GM21367 (cell line): ENCODE measurements around the gene CLK3.
"Not testable (repeated sequence)": the region's sequence is repeated elsewhere in the genome, so short reads cannot be mapped to it uniquely, and the experiment has no call there.

Experiments
- ATAC-seq: cut with Tn5 transposase; IDR thresholded peaks from one replicate; pipeline ENCODE4 v1.9.1; 2021; ENCODE audit not compliant: unreplicated experiment

The CLK3 gene

DNA sequence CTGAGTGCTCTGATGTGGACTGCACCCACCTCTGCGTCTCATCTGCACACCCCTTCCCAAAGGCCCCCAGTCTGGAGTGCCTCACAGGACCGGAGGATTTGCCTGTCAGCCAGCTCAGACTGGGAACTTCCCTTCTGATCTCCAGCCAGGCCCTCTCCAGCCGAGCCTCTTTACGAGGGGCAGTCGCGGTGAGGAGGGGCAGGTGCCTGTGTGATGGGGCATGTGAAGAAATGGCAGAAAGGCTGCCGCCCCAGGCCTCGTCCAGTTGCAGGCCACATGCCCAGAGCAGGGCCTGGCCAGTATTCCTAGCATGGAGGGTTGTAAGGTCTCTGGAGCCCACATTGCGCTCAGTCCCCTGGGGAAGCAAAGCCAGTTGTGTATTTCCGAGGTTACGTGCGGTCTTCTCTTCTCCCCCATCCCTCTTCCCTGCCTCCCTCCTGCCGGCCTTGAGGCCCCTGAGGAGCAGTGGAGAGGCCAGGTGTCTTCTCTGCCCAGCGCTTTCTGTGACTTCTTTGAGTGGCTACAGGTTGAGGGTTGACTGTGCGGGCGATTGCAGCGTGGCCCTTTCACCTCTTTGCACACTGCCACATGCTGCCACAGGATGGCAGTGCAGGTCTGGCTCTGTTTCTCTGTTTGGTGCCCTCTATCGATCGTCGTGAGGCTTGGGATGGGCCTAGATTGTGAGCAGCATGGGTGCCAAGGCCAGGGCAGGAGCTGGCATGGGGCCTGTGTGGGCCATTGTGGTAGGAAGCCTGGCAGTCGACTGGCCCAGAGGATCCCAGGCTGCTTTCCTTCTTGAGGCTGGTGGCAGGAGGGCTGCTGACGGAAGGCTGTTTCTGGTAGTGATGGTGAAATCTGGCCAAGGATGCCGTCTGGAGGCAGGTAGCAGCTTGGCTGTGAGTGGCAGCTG is 5.3 kb downstream of the CLK3 start:
- ATAC-seq = no peak

DNA sequence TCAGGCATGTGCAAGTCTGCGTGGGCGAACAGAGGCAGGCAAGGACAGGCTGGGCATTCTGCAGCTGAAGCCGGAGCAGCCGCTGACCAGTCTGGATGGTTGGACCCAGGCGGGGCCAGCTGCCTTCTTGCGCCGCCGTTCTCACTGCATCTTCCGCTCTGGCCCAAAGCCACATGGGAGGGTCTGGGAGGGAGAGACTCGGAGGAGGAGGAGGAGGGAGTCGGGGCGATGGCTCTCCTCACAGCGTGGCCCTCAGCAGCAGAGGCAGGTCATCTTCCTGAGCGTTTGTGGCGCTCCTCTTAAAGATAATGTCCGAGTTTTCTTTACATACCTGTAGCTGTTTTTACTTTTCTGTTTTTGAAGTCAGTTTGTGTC is 5.9 kb downstream of the CLK3 start:
- ATAC-seq = no peak

DNA sequence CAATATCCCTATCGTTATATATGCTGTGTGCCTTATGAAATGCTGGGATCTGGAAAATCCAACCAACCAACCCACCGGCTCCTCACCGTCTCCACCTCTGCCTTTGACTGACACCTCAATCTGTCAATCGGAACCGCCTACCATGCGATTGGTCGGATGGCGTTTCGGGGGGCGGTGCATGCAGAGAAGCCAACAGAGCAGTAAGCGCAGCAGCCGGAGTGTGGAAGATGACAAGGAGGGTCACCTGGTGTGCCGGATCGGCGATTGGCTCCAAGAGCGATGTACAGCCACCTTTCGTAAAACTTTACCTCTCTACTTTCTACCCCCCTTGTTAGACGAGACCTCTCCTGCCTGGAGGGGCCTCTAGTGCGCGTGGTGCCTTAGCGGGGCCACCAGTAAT is 6.3 kb downstream of the CLK3 start:
- no peak for ATAC-seq

DNA sequence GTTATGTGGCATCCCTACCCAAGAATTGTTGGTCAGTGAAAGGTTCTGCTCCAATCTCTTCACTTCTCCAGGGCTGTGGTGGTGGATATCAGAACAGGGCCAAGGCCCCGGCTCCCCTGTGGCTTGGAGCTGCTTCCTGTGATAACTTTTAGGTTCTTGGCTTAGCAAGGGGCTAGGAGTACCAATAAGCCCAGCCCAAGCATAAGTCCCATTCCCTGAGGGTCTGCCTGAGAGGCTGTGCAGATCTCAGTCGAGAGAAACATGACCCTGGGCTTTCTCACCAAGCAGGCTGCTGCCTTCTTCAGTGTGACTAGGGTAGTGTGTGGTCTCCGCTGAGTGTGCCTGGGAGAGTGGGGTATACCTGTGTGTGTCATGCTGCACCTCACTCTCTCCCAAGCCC is 7.1 kb downstream of the CLK3 start:
- no peak for ATAC-seq

DNA sequence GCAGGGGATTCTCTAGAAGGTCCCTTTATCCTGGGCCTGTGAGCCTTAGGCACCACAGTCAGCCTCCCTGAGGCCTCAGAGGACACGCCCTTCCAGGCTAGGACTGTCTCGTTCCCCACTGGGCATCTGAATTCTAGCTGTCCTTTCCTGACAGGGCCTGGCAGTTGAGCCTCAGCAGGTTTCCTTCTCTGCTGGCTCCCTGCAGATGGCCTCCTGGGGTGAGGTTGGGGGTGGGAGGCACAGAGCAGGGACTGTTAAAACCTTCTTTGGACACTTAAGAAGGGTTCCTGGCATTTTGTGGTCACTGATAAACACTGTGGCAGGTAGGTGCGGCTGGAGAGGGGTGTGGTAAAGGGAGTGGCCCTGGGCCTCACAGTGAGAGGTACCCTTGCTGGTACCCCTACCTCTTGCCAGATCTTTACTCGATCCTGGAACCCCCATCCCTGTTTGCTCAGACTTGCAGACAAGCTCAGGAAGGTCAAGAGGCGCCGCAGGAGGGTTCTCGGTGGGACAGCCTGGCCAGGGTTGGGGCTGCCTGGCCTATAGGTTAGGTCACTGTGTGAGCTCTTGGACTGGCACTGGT is 8.5 kb downstream of the CLK3 start:
- no peak for ATAC-seq

DNA sequence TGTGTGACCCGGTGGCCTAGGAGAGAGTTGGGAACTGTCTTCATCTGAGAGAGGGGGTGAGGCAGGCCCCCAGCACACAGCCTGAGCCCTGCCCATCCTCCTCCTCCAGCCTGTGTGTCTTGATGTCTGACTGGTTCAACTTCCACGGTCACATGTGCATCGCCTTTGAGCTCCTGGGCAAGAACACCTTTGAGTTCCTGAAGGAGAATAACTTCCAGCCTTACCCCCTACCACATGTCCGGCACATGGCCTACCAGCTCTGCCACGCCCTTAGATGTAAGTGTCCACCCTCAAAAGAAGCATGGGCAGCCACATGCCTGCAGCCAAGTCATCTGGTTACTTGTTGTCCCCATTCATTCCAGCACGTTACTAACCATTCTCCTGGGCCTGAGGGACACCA is 10.1 kb downstream of the CLK3 start:
- no peak for ATAC-seq

DNA sequence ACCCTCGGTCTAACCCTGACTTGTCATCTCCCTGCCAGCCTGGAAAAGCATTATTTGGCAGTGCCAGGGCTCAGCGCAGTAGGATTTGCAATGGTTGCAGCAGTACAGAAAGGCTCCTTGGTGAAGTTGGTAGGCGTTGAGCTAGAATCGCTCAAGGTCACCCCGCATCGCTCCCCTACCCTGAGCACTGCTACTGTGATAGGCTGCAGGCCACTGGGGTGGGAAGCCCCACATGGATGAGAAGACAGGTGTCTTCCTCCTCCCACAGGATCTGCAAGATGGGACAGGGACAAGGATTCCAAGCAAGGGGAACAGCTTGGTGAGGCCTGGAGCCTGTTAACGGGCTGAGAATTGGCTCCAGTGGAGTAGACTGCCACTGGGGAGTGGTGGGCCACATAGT is 10.7 kb downstream of the CLK3 start:
- ATAC-seq = no peak

DNA sequence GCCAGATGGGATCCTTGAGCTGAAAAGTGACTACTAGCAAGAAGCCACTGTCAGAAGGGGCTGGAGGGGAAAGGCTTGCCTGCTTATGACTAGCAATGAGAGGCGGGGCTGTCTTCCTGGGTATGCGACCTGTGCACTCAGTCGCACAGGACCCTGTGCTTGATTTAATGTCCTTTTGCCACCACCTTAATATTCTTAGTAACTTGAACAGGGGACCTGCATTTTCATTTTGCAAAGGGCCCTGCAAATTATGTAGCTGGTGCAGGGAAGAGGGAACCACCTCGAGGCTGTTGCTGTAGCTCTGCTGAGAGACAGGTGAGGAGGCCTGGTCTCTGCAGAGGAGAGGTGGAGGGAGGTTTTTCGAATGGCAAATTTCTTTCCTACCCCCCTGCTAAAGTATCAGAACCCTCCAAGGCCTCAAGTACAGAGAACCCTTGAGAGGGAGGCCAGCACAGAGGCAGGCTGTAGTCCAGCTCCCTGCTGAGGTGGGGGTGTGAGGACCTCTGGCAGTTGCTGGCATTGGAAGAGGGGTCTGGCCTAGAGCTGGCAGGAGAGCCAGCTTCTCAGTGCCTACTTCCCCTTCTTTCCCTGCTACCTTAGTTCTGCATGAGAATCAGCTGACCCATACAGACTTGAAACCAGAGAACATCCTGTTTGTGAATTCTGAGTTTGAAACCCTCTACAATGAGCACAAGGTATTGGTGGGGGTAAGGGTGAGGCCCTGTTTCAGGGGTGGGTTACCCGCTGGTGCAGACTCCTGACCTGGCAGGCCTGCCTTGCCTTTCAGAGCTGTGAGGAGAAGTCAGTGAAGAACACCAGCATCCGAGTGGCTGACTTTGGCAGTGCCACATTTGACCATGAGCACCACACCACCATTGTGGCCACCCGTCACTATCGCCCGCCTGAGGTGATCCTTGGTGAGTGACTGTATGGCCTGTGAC is 11.4 kb downstream of the CLK3 start:
- ATAC-seq = no peak

DNA sequence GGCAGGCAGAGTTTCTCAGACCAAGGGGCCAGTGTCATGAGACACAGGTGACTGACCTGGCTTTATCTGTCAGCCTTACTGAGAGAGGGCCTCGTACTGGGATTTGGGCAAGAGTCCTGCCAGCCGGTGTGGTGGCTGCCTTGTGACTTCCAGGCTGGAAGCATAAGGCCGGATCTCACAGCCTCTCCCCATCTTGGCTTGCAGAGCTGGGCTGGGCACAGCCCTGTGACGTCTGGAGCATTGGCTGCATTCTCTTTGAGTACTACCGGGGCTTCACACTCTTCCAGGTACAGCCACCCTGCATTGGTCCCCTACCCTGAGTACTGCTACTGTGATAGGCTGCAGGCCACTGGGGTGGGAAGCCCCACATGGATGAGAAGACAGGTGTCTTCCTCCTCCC is 12.1 kb downstream of the CLK3 start:
- no peak for ATAC-seq

DNA sequence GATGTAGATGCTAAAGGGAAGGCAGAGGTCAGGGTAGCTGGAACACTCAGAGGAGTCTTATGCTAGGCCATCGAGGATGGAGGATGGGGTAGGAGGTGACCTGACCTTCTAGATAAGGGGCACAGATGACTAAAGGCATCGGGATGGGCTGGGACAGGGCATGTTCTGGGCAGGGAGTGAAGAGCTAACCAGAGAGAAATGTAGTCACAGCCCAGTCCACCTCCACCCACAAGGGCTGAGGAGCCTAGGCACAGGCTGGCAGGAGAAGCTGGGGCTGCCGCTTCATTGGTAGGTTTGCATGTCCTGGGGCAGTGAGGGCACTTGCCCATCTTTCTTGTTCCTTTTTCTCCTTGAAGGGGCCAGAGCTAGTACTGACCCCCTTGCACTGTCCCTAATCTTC is 12.6 kb downstream of the CLK3 start:
- no peak for ATAC-seq

DNA sequence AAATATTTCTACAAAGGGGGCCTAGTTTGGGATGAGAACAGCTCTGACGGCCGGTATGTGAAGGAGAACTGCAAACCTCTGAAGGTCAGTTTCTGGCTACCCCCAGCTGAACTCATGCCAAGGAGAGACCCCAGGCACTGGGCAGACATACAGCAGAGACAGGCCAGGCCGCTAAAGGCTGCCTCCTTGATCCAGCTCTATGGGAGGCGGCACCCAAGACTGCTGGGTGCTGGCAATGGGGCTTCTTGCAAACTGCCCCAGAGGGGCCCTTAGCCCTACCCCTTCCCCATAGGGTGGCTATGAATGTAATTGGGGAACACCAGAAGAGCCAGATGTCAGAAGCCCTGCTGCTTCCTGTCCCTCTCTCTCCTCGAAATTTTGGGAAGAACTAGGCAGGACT is 13.3 kb downstream of the CLK3 start:
- no peak for ATAC-seq

DNA sequence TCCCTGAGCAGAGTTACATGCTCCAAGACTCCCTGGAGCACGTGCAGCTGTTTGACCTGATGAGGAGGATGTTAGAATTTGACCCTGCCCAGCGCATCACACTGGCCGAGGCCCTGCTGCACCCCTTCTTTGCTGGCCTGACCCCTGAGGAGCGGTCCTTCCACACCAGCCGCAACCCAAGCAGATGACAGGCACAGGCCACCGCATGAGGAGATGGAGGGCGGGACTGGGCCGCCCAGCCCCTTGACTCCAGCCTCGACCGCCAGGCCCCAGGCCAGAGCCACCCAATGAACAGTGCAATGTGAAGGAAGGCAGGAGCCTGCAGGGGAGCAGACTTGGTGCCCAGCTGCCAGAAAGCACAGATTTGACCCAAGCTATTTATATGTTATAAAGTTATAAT is 14.1 kb downstream of the CLK3 start:
- ATAC-seq = not testable (repeated sequence)

DNA sequence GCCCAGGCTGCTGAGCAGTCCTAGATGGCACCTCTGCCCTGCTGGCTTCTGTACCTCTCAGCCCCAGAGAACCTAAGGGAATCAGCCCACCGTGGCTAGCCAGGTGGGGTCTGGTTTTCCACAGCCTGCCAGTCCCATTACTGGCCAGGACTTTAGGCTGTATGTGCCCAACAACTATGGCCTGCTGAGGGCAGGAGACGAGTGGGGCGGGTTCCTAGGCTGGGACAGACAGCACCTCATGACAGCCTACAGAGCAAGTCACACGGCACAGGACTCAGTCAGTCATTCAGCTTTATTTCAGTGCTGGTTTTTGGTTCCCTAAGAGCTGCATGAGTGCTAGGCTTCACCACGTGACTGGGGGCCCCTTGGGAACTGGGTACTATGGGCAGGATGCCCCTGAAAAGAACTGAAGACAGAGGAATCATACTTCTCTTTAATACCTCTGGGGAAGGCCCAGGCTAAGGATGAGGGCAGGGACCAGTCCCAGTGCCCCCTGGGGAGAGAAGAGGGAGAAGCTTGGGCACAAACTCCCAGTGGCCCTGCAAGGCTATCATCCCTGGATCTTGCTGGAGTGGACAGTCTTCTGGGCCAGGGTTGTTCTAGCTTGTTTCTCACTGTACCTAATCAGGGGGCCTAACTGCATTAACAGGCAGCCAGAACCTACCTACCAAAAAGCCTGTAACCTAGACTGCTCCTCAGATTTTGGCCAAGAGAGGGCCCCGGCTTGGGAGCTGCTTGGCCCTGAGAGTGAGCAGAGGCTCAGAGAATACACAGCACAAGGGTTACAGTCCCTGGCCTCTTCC is 14.8 kb downstream of the CLK3 start:
- no peak for ATAC-seq

DNA sequence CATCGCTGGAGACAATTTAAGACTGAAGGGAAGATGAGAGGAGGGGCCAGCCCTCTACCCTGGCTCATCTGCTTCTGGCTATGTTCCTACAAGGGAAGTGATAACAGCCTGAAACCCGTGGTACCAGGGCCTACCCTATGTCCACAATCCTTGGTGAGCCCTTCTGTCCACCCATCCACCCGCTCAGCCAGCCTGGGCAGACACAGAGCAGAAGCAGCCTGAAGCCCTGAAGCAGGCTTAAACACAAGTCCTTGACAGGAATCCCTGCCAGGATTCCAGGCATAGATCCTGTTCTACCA is 15.4 kb downstream of the CLK3 start:
- ATAC-seq = no peak

DNA sequence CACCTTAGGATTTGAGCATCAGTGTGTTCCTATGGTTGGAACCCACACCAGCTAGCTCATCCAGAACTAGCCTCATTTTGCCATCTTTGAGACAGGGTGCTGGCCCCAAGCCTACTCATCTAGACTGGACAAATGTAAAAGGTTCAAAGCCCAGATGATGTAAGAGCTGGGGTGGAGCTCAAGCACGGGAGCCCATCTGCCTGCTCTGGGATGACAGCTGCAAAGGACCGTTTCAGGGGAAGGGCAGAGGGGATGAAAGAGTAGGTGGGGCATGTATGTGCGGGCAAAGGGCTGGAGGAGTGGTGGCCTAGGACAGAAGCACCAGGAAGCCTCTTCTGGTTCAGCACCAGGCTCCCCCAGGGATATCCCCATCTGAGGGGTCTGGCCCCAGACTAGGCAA is 15.8 kb downstream of the CLK3 start:
- no peak for ATAC-seq

DNA sequence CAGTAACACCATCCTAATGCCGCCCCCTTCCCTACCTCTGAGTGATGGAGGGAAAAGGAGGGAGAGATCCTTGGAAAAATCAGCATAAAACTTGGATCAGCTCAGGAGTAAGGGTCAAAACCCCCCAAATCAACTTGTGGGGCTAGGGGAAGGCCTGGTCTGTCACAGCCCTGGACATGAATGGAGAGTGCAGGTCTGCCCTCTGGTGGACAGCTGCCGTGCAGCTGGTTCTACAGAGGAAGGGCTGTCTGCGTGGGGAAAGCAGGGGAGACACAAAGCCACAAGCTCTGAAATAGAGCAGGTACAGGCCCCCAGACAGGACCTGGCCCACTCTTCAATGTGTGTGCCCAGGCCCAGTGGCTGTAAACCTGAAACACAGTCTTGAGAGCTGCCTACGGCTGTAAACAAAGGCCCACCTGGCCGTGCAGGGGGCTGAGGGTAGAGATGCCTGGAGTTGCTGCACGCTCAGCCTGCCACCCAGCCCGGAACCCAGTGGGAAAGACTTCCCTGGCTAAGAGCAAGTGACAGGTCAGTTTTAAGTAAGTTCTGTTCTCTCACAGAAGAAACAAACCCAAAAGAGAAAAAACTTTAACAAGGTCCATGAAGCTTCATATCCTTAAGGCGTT is 16.4 kb downstream of the CLK3 start:
- ATAC-seq = no peak

DNA sequence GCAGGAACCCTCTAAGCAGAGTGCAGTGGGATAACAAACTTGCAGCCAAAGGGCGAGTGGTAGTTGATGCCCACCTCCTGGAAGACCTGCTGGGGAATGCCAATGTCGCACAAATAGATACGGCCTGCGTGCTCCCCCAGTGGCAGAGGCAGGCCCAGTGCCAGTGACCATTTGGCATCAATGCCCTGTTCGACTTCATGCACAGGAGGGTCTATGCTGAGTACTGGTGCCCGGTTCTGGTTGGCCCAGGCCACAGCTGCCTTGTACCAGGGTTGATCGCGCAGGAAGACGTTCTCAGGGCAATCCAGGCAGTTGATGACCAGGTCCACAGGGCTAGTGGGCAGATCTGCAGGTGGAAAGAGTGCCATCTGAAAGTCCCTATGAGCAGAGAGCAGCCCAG is 17.0 kb downstream of the CLK3 start:
- ATAC-seq = no peak

DNA sequence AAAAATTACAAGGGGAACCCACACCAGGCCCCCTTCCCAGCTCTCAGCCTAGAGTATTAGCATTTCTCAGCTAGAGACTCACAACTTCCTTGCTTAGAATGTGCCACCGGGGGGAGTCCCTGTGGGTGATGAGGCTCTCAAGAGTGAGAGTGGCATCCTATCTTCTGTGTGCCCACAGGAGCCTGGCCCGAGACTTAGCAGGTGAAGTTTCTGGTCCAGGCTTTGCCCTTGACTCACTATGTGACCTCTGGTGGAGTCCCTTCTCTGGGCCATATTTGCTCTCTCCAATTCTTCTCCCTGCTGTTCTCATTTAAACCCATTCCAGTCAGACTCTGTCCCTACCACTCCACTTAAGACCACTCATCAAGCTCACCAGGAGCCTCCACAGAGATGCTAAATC is 18.1 kb downstream of the CLK3 start:
- no peak for ATAC-seq

DNA sequence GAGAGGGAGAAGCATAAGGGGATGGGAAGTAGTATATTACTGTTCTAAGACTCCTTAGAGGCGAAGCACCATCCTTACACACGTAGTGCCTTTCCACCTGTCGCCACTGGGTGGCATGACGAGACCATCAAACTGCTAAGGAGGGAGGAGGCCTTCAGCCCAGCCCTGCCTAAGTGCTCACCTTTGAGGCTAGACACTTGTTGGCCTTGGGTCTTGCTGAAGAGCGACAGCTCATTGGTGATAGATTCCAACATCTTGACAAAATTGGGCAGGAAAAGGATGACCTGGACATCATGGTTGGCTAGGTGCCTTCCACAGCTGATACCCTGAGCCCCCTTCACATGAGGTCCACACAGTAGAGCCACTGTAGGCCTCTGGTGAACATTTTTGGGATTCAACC is 19.6 kb downstream of the CLK3 start:
- ATAC-seq = no peak

DNA sequence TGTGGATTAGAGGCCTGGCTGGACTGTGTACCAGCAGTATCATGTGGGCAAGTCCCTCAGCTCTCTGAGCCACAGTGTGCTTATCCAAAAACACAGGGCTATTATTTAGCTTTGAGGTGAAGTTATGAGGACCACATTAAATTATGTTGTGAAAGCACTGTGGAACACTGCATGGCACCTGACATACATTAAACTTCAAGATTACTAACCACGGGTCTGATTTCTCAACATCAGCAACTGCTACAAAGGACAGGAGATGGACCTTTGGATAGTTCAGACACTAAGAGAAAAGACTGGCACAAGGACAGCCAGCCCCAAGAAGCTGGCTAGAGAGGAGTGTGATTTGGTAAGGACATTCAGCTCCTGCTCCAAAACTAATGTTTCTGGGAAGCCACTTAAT is 21.3 kb downstream of the CLK3 start:
- no peak for ATAC-seq

DNA sequence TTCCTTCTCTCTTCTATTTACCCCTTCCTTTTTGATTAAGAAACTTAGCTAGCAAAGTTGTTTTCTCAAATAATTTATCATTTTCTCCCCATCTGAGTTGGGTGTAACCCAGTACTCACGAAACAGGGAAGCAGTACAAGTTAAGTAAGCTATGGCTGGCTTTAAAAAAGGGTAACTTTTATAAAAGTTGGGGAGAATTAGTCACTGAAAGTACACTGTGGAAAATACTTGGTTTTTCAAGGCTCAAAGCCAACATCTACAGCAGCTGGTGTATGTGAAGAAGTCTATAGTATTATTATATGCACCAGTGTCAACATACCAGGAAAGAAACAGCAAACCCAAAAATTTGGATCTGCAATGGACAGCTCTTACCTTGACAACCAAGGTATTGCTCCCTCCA is 25.5 kb downstream of the CLK3 start:
- ATAC-seq = no peak
